Effector CD8-positive, alpha-beta T cell (primary cell): ENCODE results near the gene ATP11A.

Experiments
- DNase-seq: peaks from one replicate; lab custom pipeline; 2025; lab: John Stamatoyannopoulos, UW

Gene ATP11A

GRCh38 chr13:112821340-112822055 lies 131.7 kb downstream of the ATP11A start:
- no peak for DNase-seq

GRCh38 chr13:112822851-112823250 lies 133.0 kb downstream of the ATP11A start:
- DNase-seq: no peak

GRCh38 chr13:112824429-112824828 lies 134.6 kb downstream of the ATP11A start:
- no peak for DNase-seq

- DNase-seq: no peak
Measured at GRCh38 chr13:112825071-112825470, 135.2 kb downstream of the ATP11A start.

GRCh38 chr13:112825875-112826274 lies 136.0 kb downstream of the ATP11A start:
- DNase-seq: no peak

- DNase-seq: no peak
Measured at GRCh38 chr13:112826565-112826964, 136.7 kb downstream of the ATP11A start.

GRCh38 chr13:112828082-112828699 lies 138.4 kb downstream of the ATP11A start:
- DNase-seq: no peak

GRCh38 chr13:112828756-112829155 lies 138.9 kb downstream of the ATP11A start:
- no peak for DNase-seq

- no peak for DNase-seq
Measured at GRCh38 chr13:112831196-112831595, 141.4 kb downstream of the ATP11A start.

GRCh38 chr13:112831801-112832200 lies 142.0 kb downstream of the ATP11A start:
- DNase-seq: no peak

GRCh38 chr13:112832811-112833210 lies 143.0 kb downstream of the ATP11A start:
- DNase-seq: no peak

- no peak for DNase-seq
Measured at GRCh38 chr13:112833551-112834257, 143.9 kb downstream of the ATP11A start.

- DNase-seq: no peak
Measured at GRCh38 chr13:112835344-112835743, 145.5 kb downstream of the ATP11A start.

- no peak for DNase-seq
Measured at GRCh38 chr13:112835796-112836195, 146.0 kb downstream of the ATP11A start.

GRCh38 chr13:112836940-112837339 lies 147.1 kb downstream of the ATP11A start:
- DNase-seq: no peak

GRCh38 chr13:112837371-112838037 lies 147.7 kb downstream of the ATP11A start:
- no peak for DNase-seq

GRCh38 chr13:112838038-112838841 lies 148.4 kb downstream of the ATP11A start:
- no peak for DNase-seq

- DNase-seq: no peak
Measured at GRCh38 chr13:112838842-112839117, 148.9 kb downstream of the ATP11A start.

- no peak for DNase-seq
Measured at GRCh38 chr13:112839356-112840105, 149.7 kb downstream of the ATP11A start.

GRCh38 chr13:112840472-112841302 lies 150.8 kb downstream of the ATP11A start:
- no peak for DNase-seq
